ENCODE data around the gene NCOA1.
"Not testable (repeated sequence)": the region's sequence is repeated elsewhere in the genome, so short reads cannot be mapped to it uniquely, and the experiment has no call there.

Gene NCOA1

GRCh38 chr2:24508878-24509277, 17.8 kb downstream of the NCOA1 start:
- no peak for DNase-seq

DNA sequence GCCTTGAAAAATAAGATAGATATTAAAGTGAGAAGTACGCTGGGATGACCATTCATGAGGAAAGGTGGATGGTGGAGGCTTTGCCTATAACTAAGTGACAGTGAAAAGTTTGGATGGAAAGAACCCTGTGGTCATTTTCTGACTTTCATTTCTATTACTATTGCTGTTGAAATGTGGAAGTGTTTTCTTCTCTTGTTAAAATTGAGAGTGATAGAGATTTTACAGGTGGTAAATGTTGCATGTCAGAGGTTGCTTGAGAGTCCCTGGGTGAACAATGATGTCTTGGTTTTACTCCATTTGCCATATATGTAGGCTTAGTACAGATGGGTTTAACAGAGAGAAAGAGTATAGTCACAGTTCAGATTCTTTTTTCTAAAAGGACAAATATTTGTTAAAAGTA, 18.4 kb downstream of the NCOA1 start:
- DNase-seq = no peak

DNA sequence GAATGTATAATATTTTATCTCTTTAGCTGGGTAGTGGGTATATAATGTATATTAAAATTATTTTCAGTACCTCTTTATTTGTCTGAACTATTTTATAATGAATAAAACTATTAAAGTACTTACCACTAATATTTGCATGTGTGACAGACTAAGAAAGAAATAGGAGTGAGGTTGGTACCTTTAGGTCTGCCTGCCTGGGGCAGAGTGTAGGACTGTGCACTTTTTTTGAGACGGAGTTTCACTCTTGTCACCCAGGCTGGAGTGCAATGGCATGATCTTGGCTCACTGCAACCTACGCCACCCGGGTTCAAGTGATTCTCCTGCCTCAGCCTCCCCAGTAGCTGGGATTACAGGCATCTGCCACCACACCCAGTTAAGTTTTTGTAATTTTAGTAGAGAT, 18.8 kb downstream of the NCOA1 start:
- DNase-seq = no peak

- DNase-seq = no peak
Measured at GRCh38 chr2:24510771-24511170, 19.7 kb downstream of the NCOA1 start.

- DNase-seq = no peak
Measured at GRCh38 chr2:24511198-24511597, 20.1 kb downstream of the NCOA1 start.

- no peak for DNase-seq
Measured at GRCh38 chr2:24511894-24512293, 20.8 kb downstream of the NCOA1 start.

- no peak for DNase-seq
Measured at GRCh38 chr2:24512404-24512803, 21.4 kb downstream of the NCOA1 start.

DNA sequence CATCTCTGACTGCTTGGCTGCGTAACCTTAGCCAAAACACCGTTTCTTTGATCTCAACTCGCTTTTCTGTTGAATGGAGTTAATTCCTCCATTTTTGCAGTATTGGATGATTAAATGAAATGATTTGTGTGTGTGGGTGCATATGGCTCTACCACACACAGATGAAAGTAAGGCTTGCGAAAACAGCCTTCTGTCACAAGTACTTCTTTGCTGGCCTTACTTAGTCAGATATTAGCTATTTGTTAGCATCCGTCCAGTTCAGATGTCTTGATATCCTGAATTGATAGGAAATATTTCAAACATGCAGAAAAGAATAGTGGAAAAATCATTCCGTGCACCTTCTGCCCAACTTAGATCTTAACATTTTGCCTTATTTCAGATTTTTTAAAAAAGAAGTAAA, 21.8 kb downstream of the NCOA1 start:
- DNase-seq = no peak

DNA sequence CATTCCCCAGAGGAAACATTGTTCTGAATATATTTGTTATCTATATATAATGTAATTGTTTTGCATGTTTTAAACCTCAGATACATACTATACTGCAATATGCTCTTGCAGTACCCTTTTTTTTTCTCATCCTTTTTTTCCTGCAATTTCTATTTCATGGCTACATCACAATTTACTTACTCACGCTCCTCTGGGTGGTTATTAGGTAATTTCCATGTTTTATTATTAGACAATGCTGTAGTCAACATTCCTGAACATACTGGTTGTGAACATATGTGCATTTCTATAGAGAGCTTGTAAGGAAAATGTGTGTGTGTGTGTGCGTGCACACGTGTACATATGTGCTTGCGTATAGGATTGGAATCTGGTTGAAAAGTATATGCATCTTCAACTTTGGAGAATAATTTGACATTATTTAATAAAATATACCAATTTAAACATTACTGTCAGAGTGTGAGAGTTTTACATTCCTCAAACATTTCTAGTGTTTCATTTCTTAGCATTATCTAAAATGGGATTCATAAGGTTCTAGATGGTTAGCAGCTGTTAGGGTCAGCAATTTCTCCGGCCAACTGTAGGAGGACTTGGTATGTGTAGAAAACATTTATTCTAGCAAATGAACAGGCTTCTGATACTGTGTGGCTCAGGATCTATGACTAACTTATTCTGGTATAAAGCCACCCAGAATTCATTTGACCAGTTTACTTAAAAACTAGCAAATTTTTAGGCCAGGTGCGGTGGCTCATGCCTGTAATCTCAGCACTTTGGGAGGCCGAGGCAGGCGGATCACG, 22.4 kb downstream of the NCOA1 start:
- no peak for DNase-seq

DNA sequence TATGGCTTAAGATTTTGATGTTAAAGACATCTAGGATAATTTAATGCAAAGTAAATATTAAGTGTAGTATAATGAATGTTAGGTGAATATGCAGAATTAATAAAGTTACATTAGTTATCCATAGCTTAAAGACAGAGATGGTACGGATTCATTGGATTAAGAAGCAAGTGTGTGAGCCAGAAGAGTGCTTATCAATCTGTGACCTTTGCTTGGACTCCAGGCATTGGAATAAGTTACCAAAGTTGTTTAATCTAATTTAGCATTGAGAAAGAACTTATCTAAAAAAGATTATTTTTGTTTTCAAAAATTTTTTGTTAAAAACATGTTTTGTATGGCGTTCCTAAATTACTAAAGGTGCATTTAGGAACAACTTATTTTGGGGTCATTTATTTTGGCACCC, 23.8 kb downstream of the NCOA1 start:
- no peak for DNase-seq

- DNase-seq = no peak
Measured at GRCh38 chr2:24515335-24515734, 24.3 kb downstream of the NCOA1 start.

DNA sequence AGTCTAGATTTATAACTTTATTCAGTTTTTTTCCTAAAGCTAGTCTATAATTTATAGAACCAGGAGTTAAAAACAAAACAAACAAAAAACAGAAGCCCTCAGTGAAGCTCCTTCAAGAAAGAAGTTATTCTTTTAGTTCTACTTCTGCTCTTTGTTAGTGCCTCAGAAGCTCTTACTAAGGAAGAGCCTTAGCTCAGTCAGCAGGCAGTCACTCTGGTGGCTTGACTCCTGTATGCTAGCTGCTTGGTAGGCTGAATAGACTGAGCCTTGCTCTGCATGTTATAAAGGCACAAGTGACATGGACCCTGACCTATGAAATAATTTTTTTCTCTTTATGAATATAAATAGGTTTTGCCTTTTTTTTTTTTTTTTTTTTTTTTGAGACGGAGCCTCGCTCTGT, 24.8 kb downstream of the NCOA1 start:
- no peak for DNase-seq

DNA sequence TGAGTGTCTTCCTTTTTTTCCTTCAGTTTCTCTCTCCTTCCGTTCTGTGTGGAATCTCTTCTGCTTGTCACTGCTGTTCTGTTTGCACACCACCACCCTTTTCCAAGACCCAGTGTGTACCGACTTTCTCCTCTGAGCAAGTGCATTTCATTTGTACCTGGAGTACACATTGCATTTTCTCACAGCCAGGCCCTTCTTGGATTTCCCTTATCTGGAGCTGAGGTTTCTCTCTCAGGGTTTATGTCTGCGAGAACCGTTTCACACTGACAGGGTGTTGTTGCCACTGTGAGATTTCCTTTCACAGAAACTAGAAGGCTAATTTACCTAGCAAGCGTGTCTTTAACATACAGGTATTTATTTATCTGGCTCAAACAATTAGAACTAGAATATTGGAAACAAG, 26.2 kb downstream of the NCOA1 start:
- no peak for DNase-seq

DNA sequence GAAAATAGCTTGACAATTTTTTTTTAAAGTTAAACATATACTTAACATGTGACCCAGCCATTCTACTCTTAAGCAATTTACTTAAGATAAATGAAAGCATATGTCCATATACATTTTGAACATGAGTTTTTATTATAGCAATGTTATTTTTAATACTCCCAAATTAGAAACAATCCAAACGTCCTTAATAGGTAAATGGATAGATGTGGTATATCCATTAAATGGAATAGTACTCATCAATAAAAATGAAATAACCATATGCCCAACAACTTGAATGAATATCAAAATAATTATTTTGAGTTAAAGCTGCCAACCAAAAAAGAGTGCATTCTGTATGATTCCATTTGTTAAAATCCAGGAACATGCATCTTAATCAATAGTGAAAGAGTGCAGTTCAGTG, 29.1 kb downstream of the NCOA1 start:
- DNase-seq = no peak

- no peak for DNase-seq
Measured at GRCh38 chr2:24521162-24521857, 30.3 kb downstream of the NCOA1 start.

GRCh38 chr2:24521975-24522639, 31.1 kb downstream of the NCOA1 start:
- no peak for DNase-seq

- DNase-seq = no peak
Measured at GRCh38 chr2:24527536-24527935, 36.5 kb downstream of the NCOA1 start.

DNA sequence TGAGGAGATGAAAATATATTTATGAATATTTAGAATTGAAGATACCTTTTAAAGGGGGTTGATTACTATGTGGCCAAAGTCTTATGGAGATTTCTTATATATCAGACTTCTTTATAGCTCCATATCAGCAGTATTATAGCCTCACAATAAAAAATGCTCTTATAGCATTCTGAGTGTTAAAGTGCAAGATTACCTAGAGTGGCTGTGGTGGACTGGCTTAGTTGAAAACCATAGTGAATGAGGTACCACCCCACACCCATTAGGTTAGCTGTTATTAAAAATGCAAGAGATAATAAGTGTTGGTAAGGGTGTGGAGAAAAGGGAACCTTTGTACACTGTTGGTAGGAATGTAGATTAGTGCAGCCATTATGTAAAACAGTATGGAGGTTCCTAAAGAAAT, 39.7 kb downstream of the NCOA1 start:
- DNase-seq = no peak

DNA sequence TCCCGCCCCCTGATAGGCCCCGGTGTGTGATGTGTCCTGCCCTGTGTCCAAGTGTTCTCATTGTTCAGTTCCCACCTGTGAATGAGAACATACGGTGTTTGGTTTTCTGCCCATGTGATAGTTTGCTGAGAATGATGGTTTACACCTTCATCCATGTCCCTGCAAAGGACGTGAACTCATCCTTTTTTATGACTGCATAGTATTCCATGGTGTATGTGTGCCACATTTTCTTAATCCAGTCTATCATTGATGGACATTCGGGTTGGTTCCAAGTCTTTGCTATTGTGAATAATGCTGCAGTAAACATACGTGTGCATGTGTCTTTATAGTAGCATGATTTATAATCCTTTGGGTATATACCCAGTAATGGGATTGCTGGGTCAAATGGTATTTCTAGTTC, 40.6 kb downstream of the NCOA1 start:
- DNase-seq = not testable (repeated sequence)

- not testable (repeated sequence) for DNase-seq
Measured at GRCh38 chr2:24532057-24532456, 41.0 kb downstream of the NCOA1 start.

DNA sequence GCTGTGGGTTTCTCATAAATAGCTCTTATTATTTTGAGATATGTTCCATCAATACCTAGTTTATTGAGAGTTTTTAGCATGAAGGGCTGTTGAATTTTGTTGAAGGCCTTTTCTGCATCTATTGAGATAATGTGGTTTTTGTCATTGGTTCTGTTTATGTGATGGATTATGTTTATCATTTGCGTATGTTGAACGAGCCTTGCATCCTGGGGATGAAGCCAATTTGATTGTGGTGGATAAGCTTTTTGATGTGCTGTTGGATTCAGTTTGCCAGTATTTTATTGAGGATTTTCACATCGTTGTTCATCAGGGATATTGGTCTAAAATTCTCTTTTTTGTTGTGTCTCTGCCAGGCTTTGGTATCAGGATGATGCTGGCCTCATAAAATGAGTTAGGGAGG, 42.5 kb downstream of the NCOA1 start:
- DNase-seq = not testable (repeated sequence)

- DNase-seq = no peak
Measured at GRCh38 chr2:24538720-24539119, 47.7 kb downstream of the NCOA1 start.

DNA sequence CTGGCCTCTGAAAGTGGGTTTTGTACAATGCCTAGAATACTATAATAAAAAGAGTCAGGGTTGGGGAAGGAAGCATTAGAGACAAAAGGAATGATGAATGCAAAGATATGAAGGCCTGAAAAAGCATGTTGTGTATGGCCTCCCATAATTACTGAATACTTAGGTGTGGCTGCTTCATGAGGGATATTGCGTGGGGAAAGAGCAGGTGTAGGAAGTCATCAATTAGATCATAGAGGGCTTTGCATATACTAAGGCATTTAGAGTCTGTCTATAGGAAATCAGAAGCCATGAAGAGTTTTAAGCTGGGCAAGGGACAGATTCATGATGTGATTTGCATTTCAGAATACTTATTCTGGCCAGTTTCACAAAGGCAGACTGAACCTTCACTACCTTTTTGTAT, 48.2 kb downstream of the NCOA1 start:
- no peak for DNase-seq

DNA sequence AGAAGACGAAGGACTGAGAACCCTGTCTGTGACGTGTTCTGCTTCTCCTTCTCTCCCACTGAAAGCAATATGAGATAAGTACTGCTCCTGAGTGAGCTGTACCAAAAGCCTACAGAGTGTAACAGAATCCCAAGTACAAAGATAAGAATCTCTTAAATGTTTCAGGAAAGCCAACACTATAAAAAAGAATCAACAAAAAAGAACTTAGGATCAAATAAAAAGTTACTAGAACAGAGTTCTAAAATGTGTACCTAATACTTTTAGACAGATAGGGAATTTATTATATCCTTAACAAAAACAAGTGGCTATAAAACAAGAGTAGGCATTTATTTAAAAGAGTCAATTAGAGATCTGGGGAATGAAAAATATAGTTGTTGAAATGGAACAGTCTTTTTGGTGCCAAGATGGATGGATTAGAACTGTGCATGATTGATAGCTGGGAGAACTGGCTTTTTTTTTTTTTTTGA, 49.0 kb downstream of the NCOA1 start:
- no peak for DNase-seq

Data from stimulated activated CD4-positive, alpha-beta T cell treated with anti-CD3 and anti-CD28 coated beads, Interleukin-1b, Interleukin-23, amount 100 ng/mL, for 48 hours (primary cell).